Superior temporal gyrus (tissue), 1 donor: Measurements from ENCODE around the gene SFXN5.
A peak's percentile ranks its signal among the peaks of the same experiment; 100 is the strongest.
"Not testable (repeated sequence)": the region's sequence is repeated elsewhere in the genome, so short reads cannot be mapped to it uniquely, and the experiment has no call there.

Experiments used
- DNase-seq: peaks from one replicate; pipeline ENCODE4 v3.0.0-alpha.2; 2016; ENCODE audit errors: extremely low spot score

The SFXN5 gene

DNA sequence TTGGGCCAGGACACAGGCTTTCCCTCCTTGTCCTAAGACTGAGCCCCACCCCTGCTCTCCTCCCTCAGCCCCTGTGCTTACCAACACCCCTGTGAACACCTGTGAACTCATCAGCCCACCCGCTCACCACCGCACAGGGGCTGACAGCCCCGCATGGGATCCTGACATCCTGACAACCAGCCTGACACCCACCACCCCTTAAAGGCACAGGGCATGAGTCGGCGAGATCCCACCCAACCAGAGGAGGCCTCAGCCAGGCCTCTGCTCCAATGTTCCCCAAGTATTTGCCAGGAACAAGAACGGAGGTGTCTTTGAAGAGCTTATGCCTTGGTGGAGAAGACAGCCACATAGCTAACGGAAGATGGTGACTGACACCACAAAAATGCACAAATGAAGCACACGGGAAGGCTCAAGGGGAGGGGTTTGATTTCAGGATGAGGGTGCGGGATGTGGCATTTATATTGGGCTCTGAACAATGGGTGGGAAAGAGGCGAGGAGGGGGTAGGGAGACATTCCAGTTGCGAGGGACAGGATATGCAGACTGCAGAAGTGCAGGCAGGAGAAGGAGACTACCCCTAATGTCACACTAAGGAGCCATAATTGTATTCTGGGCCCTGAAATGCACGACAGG, 30.2 kb upstream of the SFXN5 start:
- no peak for DNase-seq

DNA sequence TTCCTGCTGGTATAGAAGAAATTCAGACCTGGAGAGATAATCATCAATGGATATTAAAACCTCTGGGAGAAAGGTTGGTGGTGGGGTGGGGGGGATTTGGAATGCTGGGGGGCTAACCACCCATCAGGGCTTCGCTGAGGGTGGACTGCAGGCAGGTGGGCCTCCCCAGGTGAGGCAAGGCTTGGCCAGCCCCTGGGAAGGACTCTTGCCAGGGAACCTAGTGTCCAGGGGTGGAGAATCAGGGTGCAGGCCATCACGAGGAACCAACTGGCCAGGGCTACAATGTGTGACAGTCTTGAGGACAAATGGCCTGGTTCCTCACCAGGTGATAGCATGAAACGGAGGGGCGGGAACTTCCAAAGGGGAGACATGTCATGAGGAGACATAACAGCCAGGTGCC, 29.4 kb upstream of the SFXN5 start:
- no peak for DNase-seq

DNA sequence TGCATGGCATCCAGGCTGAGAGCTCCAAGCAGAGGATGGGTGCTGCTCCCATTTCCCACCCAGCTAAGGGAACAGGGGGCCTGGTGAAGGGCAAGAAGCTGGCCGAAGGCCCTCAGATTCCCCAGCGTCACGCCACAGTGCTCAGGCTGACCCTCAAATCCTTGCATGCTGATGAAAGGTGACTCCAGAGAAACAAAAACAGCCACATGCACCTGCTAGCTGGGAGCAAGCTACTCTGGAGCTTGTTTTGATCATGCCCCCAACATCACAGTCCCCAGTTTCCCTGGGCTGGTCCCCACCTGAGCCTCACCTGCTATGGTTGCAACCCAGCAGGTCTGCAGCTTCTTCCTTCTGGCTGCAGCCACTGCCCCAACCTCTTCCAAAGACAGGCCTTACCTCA, 28.0 kb upstream of the SFXN5 start:
- DNase-seq, result no peak

DNA sequence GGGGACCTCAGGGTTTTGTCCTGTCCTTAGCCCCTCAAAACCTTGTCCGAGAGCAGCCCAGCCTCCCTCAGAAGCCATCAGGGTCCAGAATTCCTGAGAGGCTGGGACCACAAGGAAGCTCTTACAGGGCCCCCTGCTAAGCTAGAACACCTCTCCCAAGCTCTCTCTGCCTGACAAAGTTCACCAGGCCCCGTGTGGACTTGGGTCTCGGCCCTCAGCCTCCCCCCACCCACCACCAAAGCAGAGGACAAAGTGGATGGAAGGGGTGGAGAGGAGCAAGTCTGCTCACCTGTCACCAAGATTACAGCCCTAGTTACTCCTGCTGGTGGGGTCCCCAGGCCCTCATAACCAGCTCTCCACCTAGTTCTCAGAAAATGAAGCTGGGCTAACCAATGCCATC, 24.4 kb upstream of the SFXN5 start:
- no peak for DNase-seq

DNA sequence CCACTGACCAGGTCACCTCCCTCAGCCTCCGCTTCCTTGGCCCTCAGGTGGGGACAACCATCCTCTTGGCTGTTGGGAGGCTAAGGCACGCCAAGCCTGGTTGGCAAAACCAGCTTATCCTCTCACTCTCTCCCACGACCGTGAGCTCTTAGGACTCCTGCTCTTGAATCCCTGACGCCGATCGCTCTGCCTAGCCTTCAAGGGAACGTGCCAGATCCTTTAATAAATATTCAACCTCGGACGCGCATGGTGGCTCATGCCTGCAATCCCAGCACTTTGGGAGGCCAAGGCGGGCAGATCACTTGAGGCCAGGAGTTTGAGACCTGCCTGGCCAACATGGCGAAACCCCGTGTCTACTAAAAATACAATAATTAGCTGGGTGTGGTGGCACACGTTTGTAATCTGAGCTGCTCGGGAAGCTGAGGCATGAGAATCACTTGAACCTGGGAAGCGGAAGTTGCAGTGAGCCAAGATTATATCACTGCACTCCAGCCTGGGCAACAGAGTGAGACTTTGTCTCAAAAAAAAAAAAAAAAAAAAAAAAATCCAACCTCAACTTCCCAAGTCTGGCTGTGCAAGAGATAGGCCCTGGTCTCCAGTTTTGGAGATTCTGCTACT, 22.2 kb upstream of the SFXN5 start:
- not testable (repeated sequence) for DNase-seq

DNA sequence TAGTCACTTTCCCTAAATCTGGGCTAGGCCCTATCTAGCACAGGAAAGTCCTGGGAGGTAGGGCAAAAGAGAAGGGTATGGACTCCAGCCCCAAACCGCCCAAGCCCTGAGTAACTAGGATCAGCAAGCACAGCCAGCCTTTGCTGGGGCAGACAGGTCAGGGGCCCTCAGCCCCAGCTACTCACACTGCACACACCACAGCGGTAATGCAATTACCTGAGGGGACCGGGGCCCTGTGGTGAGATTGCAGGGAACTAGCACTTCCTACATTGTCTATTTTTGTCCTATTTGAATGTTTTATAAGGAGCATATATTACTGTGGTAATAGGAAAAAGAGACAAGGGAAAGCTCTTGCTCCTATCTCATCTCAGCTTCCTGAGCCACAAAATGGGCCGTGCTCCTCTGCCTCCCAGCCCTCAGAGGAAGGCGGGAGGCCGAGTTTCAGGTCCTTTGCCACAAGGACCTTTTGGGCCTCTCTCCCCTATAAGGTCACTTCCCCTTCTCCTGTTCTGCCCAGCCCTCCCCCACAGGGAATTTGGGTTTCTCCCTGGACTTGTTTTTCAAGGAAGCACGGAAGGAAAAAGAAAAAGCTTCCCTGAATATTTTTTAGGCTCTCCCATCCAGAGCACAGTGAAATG, 20.8 kb upstream of the SFXN5 start:
- no peak for DNase-seq

DNA sequence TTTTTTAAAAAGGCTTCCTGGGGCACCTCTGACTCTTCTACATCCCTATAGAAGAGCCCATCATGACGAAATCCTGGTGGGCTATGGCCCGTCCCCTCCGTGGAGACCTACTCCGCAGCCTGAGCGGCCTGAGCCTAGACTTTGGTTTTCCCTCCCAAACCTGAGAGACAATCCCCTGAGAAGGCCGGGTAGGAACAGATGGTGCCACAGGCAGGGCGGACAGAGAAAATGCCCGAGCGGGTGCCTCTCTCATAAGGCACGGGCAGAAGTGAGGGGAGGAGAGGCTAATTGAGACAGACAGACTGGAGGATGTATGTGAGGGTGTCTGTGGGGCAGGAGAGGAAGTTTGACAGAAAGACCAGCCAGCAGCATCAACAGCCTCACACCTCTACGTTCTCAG, 20.2 kb upstream of the SFXN5 start:
- DNase-seq, result no peak

DNA sequence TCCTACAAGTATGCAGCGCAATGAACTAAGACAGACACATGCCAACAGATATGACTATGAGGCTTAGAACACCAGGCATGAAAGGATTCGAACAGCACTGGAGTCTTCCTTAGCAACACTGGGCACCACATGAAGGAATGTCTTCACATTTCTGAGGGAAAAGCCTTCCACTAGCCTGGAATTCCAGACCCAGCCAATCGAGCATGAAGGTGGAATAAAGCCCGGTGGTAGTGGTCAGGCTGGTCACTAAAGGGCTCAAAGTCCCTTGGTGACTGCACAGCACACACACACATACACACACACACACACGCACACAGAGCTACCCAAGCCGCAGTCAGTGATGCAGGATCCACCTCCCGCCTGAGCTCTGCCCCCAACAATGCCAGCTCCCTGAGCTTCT, 19.7 kb upstream of the SFXN5 start:
- DNase-seq, result no peak

DNA sequence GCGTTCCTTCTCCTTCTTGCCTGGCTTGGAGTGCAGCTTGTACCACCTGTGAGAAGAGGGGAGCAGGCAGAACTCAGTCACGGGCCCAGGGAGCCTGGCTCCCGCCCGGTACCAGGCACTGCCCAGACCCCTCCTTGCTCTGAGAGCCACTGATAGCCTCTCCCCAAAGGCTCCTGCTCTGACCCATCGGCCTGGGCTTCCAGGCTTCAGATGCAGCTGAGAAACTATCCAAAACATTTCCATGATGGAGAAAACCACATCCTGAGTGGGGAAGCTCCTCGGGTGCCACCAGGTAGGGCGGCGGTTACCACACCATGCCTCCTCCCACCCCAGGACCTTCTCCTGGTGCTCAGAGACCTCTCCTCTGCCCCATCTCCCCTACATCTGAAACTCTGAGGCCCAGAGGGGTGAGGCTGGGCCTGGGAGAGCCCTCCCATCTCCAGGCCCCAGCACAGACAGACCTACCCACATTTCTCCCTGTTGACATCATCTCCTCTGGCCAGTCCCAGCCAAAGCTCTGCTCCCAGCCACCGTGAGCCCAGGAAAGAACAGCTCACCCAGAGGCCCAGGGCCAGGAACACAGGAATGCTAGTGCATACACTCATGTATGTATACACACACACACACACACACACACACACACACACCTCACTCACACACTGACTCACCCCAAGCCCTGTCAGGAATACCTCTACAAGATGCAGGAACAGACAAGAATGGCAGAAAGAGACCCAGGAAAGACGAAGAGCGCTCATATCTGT, 17.9 kb upstream of the SFXN5 start:
- DNase-seq, result no peak

DNA sequence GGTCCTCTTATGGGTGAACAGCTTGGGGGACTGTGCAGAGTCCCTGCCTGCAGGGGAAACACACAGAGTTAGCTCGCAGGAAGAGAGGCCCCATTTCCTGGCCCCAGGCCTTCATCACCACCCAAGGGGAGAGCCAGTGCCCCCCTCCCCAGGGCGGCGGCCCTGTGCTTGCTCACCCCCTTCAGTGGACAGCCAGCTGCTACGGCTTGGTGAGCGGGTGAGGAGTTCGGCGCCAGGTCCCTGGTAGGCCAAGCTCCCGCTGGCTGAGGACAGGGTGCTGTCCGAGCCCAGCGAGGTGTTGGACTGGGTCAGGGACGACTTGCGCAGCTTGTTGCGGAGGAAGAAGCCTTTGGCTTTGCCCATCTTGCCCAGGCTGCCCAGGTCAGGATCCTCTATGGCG, 17.2 kb upstream of the SFXN5 start:
- no peak for DNase-seq

DNA sequence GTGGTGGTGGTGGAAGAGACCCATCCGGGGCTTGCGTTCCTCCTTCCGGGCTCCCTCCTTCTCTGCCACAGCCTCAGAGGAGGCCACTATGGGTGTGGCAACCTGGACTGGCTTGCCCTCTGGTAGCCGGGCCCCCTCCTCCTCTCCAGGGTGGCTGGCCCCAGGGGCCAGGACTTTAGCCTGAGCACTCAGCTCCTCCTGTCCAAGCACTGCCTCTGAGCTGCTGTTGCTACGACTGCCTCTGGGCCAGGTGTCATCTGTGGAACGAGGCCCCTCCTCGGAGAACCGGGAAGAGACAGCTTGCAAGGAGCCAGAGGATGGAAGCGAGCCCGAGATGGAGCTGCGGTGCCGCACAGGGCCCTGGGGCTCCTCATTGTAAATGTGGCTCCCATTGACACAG, 16.7 kb upstream of the SFXN5 start:
- DNase-seq, result no peak

DNA sequence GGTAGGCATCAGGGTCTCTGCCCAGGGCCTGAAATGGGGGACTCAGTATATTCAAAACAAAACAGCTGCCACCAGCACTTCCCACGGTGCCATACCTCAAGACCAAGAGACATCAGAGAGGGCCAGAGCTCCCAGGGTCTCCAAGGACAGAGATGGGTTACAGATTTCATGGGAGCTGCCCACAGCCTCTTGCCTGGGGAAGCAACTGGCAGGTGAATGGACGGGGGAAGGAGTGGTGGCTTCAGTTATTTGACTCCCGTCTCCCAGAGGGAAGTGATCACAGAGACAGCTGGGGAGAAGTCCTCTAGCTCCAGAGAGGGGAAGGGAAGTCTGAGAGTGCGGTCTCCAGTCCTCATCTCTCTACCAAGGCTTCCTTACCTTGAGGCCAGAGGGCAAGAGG, 15.8 kb upstream of the SFXN5 start:
- no peak for DNase-seq

DNA sequence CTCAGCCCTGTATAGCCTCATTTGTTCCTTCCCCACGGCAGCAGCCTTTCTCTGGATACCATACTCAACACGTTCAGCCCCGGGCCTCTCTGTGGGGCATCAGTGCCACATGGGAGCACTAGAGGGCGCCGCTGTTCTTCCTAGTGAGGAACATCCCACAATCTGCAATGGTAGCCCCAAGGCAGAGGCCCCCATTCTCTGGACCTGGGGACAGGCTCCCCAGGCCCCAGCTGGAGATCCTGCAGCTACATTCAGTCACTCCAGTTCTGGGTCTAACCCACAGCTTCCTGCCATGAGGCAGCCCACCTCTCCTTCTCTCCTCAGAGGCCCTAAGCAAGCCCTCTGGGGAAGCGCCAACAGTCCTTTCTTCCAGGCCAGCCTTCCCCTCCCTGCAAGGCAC, 14.2 kb upstream of the SFXN5 start:
- peak; percentile 91 for DNase-seq

DNA sequence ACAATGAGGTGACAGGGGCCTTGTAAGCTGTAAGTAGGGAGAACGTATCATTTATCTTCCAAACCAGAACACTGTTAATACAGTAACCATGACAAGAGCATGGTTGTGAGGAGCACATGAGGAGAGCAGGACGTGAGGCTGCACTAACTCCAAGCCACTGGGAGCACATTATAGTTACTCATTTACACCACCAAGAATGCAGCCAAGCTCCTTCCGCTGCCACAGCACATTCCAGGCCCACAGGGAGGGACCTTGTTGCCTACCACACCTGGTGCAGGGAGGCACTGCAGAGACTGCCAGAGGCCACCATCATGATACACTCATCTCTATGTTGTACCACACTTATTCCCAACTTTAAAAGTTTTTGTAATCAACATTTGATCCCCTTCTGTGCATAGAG, 13.5 kb upstream of the SFXN5 start:
- DNase-seq, result no peak

DNA sequence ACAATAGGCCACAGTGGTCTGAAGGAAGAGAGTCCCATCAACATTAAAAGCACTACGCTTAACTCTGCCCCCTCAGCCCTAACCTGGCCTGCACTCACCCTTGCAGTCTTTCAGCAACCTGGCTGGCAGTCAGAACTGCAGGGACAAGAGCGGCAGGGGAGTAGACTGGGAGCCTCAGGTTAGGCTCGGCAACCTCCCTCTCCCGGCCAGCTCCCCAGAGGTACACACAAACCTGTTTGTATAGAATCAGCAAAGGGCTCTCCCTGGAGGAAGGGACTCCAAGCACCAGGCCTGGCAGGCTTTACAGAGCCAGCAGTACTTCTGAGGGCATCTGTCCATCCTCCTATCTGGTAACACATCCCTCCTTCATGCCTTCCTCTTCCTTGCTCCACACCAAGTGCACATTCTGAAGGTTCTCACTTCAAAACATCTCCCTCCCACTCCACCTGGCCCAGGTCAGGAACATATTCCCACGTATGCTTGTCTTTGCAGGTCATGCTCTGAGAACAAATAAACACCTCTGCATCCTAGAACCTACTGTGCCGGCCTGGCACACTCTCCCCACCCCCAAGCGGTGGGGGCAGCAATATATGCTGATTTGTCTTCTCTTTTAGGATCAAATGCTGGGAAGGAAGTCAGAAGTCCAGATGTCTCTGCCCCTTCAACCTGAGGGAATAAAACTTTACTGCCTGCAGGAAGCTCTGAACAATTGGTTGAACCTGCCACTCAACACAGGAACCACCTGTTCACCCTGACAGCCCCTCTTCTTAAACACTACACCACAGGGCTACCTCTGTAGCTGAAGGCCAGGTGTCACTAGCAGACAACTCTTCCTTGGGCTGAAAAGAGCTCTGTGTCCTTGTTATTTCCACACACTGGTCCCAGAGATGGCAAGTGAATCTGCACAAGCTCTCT, 12.6 kb upstream of the SFXN5 start:
- DNase-seq, result no peak

DNA sequence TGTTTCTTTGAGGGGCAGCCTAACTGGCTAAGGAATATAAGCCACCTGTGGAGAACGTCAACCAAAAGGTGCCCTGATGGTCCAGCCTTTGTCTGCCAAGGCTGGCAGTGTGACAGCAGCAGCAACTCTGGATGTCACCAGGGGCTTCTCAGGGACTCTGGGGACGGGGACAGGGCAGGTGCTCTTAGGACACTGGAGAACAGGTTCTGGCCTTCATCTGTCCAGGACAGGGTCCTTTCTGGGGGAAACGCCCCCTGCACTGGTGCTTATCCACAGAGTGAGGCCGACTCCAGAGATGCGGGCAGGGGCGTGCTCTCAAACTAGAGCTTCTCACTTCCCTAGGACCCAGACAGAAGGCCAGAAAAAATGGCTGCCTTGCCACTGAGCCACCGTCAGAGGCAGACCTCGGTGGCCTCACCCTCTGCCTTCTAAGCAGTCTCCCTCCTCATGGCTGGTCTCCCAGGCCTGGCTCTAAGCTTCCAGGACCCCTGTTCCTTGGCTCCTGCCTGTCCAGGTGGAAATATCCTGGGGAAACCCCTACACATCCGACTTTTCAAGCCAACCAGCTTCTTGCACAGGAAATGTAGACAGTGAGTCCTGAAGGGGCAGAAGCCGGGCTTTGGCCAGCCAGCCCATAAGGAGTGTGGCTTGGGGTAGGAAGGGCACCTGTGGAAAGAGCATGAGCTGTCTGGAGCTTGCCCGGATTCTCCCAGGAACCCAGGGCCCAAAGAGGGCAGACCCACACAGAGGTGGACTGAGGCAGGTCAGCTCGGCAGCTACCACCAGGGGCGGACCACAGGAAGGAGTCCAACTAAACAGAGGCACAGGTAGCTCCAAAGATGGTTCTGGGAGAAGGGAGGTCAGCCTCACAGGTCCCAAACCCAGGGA, 11.3 kb upstream of the SFXN5 start:
- no peak for DNase-seq

DNA sequence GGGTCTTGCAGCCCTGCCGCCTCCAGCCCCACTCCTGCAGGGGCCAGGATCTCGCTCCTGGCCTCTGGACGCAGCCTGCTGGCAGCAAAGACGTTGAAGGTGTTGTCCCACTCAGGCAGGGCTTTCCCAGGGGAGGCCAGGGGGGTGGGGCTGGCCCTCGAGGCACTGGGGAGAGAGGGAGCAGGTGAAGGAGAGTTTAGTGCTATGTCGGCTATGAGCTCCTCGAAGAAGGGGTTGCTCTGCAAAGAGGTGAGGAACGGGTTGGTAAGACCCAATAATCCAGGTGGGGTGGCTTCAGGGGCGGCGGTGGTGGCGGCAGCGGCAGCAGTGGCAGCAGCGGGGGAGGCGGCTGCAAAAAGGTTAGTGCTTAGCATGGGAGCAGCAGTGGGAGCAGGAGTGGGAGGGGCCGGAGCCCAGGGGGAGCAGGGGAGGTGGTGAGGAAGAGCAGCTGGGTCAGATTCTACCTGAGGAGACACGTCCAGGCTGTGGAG, 9.7 kb upstream of the SFXN5 start:
- no peak for DNase-seq

DNA sequence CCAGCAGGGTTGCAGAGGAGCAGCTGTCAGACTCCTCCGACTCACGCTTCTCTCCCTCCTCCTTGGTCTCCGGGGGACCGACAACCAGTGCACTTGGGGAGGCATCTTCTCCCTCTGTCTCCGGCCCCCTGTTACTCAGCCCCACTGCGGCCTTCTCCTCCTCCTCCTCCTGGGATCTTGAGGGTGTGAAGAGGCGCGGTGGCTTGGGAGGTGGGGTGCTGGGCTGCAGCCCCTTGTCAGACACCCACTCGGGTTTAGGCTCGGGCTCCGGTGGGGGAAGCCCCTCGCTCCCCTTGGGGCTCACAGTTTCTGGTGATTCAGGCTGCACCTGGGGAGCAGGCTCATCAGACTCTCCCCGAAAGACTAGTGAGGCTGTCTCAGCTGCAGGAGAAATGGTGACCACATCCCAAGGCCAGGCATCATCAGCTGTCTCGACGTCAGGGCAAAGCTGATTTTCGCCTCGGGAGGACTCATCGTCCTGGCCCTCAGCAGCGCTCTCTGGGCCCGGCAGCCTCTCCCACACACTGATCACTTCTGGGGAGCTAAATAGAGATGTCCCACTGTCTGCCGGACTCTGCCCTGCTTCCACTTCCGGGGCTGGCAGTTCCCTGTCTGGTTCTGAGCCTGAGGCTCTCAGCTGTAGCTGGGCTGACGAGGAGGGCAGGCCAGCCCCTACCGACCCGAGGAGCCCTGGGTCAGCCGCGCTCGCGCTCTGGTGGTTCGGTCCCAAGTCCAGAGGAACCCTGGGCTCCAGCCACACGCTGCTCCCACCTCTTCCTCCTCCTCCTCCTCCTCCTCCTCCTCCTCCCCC, 9.0 kb upstream of the SFXN5 start:
- no peak for DNase-seq

DNA sequence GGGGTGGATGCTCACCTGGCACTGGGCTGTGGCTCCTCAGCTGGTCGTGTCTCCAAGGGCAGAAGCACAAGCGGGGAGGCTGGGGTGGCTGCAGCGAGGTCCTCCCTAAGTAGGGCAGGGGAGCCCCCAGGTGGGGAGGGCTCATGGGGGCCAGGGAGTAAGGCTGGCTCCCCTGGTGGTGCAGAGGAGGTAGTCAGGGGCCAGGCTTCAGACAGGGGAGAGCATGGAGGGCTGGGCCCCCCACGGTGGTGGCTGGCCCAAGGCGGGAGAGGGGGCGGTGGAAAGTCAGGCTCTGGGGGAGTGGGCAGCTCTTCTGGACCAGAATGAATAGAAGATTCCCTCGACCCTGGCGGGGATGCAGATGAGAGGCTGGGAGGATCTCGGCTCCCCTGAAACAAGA, 8.1 kb upstream of the SFXN5 start:
- no peak for DNase-seq
